ENCODE measurements around the gene GNPTAB. TPM values are rescaled to one million over a fixed set of nuclear protein-coding genes. Genes with fewer than 3 reads are reported as not detected.

Gene GNPTAB
- total and polyA plus RNA-seq, 2 of the 13 experiments (the other 11 are each of a cell fraction or from before 2014, with no cell fraction given) = 13.6 to 19.4 TPM

DNA sequence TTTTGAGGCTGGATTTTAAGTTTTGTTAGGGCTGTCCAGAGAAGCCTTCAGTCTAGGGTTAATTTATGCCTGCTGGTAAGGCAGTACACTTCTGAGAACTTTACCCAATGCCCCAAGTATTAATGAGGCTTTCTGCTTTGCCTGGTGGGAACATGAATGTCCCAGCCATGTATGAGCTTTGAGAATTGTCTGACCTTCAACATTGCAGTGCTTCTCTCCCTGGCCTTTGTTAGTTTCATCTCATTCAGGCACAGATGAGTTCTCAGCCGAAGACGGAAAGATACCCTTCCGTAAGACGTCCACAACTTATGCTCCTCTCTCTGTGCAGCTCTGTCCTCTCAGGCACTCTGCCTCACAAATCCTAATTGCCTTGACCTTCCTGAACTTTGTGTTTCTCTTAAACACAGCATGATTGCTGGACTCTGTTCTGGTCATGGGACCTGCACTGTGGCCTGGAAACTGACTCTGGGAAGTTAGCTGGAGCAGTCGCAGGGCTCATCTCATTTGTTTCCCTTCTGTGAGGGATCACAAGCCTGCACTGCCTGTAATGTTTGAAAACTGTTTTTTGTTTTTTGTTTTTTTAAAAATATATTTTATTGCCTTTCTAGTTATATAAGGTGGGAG, 117.6 kb downstream of the GNPTAB start (continued):
- TF ChIP-seq, protein P1, sequence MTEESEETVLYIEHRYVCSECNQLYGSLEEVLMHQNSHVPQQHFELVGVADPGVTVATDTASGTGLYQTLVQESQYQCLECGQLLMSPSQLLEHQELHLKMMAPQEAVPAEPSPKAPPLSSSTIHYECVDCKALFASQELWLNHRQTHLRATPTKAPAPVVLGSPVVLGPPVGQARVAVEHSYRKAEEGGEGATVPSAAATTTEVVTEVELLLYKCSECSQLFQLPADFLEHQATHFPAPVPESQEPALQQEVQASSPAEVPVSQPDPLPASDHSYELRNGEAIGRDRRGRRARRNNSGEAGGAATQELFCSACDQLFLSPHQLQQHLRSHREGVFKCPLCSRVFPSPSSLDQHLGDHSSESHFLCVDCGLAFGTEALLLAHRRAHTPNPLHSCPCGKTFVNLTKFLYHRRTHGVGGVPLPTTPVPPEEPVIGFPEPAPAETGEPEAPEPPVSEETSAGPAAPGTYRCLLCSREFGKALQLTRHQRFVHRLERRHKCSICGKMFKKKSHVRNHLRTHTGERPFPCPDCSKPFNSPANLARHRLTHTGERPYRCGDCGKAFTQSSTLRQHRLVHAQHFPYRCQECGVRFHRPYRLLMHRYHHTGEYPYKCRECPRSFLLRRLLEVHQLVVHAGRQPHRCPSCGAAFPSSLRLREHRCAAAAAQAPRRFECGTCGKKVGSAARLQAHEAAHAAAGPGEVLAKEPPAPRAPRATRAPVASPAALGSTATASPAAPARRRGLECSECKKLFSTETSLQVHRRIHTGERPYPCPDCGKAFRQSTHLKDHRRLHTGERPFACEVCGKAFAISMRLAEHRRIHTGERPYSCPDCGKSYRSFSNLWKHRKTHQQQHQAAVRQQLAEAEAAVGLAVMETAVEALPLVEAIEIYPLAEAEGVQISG (CRISPR knock-in tag; IDR thresholded peaks at IDR 0.05) = peak; percentile 70
- TF ChIP-seq YY1 (IDR thresholded peaks at IDR 0.05; ENCODE audit: insufficient read depth, insufficient replicate concordance, low read depth, low read length) (no peak), PRMT3 (CRISPR knock-in tag; IDR thresholded peaks at IDR 0.05; ENCODE audit: borderline replicate concordance, low read depth) (no peak), NR2F1 (CRISPR knock-in tag; IDR thresholded peaks at IDR 0.05) (peak; percentile 94 to 99), CC2D1A (CRISPR knock-in tag; IDR thresholded peaks at IDR 0.05) (no peak), WIZ (CRISPR knock-in tag; IDR thresholded peaks at IDR 0.05) (no peak), ZNF616 (CRISPR knock-in tag; IDR thresholded peaks at IDR 0.05; ENCODE audit: low read depth) (no peak), SRSF9 (IDR thresholded peaks at IDR 0.05; ENCODE audit: borderline replicate concordance, insufficient read depth, low read depth, low read length, poor library complexity, severe bottlenecking) (no peak), DNMT3B (CRISPR knock-in tag; conservative IDR thresholded peaks at IDR 0.05) (no peak), ZNF75D (CRISPR knock-in tag; IDR thresholded peaks at IDR 0.05; ENCODE audit: borderline replicate concordance) (no peak), ZFP36L2 (CRISPR knock-in tag; IDR thresholded peaks at IDR 0.05) (no peak), ZNF546 (CRISPR knock-in tag; conservative IDR thresholded peaks at IDR 0.05) (no peak), ZNF530 (CRISPR knock-in tag; IDR thresholded peaks at IDR 0.05; ENCODE audit: low read depth) (no peak), SPEN (CRISPR knock-in tag; IDR thresholded peaks at IDR 0.05; ENCODE audit: low read depth) (peak; percentile 54; the same call in 1 of the 2 replicates), ZNF460 (CRISPR knock-in tag; IDR thresholded peaks at IDR 0.05; ENCODE audit: borderline replicate concordance) (no peak), REL (CRISPR knock-in tag; conservative IDR thresholded peaks at IDR 0.05) (no peak), CBFB (CRISPR knock-in tag; IDR thresholded peaks at IDR 0.05) (no peak), ERF (CRISPR knock-in tag; IDR thresholded peaks at IDR 0.05) (peak; percentile 77), SOX6 (IDR thresholded peaks at IDR 0.05) (no peak), SOX6 (CRISPR knock-in tag; IDR thresholded peaks at IDR 0.05) (peak; percentile 83), ZNF382 (CRISPR knock-in tag; IDR thresholded peaks at IDR 0.05; ENCODE audit: borderline replicate concordance) (no peak), ZNF121 (CRISPR knock-in tag; IDR thresholded peaks at IDR 0.05) (no peak), ZMYM4 (CRISPR knock-in tag; IDR thresholded peaks at IDR 0.05) (peak; percentile 88), REXO4 (CRISPR knock-in tag; IDR thresholded peaks at IDR 0.05; ENCODE audit: borderline replicate concordance) (no peak), HNRNPUL1 (IDR thresholded peaks at IDR 0.05; ENCODE audit: low read depth, low read length) (no peak)
- TF ChIP-seq, protein P2, sequence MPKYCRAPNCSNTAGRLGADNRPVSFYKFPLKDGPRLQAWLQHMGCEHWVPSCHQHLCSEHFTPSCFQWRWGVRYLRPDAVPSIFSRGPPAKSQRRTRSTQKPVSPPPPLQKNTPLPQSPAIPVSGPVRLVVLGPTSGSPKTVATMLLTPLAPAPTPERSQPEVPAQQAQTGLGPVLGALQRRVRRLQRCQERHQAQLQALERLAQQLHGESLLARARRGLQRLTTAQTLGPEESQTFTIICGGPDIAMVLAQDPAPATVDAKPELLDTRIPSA (CRISPR knock-in tag; IDR thresholded peaks at IDR 0.05; ENCODE audit: borderline replicate concordance) = no peak
- TF ChIP-seq, protein P3, sequence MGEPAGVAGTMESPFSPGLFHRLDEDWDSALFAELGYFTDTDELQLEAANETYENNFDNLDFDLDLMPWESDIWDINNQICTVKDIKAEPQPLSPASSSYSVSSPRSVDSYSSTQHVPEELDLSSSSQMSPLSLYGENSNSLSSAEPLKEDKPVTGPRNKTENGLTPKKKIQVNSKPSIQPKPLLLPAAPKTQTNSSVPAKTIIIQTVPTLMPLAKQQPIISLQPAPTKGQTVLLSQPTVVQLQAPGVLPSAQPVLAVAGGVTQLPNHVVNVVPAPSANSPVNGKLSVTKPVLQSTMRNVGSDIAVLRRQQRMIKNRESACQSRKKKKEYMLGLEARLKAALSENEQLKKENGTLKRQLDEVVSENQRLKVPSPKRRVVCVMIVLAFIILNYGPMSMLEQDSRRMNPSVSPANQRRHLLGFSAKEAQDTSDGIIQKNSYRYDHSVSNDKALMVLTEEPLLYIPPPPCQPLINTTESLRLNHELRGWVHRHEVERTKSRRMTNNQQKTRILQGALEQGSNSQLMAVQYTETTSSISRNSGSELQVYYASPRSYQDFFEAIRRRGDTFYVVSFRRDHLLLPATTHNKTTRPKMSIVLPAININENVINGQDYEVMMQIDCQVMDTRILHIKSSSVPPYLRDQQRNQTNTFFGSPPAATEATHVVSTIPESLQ (CRISPR knock-in tag; conservative IDR thresholded peaks at IDR 0.05) = no peak
